GM18520 (cell line): ENCODE results near the gene MEX3A.
"Not testable (repeated sequence)": the region's sequence is repeated elsewhere in the genome, so short reads cannot be mapped to it uniquely, and the experiment has no call there.

Source experiments
- ATAC-seq: cut with Tn5 transposase; IDR thresholded peaks from one replicate; pipeline ENCODE4 v1.9.1; 2021; ENCODE audit not compliant: unreplicated experiment

The MEX3A gene

DNA sequence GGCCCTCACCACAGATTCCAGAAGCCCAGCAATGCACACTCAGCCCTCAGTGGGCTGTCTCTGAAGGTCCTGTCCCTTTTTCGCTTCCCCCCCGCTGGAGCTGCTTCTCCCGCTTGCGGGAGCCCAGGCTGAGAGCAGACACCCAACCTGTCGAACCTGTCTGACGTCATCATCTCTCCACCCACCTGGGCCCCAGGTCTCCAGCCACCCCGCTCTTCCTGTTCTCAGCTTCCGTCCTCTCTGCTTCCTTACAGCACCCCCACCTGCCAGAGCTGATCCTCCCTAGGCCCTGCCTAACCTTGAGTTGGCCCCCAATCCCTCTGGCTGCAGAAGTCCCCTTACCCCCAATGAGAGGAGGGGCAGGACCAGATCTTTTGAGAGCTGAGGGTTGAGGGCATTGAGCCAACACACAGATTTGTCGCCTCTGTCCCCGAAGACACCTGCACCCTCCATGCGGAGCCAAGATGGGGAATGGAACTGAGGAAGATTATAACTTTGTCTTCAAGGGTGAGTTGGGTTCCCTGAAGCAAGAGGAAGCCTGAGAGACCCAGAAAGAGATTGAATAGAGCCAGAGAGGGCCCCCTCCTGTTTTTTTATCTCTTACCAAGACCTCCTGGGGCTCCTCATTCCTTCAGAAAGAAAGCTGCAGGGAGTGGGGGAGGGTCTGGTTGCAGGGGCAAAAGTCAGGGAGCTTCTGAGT, 21.2 kb downstream of the MEX3A start, which contains the start of gene RAB25:
TSS of gene RAB25 (plus strand) at position 224 of the 700 bp plus-strand sequence. CDS start at position 465, 241 bp downstream.
- ATAC-seq, result no peak

DNA sequence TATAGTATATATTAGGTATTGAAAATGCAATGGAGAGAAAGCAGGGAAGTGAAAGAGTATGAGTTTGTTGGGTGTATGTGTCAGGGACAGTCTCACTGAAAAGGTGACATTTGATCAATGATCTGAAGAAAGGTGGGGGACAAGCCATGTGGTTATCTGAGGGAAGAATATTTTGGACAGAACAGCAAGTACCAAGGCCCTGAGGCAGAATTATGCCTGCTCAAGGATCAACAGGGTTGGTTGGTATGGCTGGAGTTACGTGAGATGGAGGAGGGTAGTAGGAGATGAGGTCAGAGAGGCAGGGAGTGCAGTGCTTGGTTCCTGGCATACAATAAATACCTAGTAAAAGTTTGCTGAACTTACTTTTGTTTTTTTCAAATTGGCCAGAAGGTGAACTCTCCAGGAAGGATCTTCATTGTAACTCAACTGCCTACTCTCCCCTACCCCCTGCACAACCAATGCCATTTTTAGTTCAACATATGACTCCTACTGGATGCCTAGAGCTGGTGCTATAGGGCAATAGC, 25.9 kb downstream of the MEX3A start:
- no peak for ATAC-seq

DNA sequence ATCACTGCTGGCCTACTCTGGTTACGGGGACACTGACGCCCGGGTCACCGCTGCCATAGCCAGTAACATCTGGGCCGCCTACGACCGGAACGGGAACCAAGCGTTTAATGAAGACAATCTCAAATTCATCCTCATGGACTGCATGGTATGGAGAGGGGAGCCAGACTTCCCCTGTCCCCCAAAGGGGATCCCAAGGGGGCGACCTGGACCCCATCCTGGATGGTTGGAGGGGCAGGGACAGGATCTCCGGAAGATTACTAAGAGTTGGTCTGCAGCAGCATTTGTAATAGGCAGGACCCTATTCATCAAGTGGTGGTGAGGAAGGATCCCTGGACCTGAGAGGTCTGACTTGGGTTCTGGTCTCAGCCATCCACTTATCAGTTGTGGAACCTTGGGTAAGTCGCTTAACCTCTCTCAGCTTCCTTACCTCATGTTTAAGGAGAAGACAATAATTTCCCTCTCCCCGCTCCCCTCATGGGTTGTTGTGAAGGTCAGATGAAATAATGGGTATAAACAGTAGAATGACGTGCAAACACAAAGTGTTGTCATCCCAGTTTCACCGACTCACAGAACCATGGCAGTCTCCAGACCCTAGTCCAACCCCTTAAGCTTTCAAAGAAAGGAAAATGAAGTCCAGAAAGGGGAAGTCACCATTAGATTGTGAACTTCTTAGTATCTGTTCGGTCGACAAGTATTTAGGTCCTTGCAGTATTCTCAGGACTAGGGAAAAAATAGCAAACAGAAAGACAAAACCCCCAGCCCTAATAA, 26.8 kb downstream of the MEX3A start:
- ATAC-seq, result no peak

DNA sequence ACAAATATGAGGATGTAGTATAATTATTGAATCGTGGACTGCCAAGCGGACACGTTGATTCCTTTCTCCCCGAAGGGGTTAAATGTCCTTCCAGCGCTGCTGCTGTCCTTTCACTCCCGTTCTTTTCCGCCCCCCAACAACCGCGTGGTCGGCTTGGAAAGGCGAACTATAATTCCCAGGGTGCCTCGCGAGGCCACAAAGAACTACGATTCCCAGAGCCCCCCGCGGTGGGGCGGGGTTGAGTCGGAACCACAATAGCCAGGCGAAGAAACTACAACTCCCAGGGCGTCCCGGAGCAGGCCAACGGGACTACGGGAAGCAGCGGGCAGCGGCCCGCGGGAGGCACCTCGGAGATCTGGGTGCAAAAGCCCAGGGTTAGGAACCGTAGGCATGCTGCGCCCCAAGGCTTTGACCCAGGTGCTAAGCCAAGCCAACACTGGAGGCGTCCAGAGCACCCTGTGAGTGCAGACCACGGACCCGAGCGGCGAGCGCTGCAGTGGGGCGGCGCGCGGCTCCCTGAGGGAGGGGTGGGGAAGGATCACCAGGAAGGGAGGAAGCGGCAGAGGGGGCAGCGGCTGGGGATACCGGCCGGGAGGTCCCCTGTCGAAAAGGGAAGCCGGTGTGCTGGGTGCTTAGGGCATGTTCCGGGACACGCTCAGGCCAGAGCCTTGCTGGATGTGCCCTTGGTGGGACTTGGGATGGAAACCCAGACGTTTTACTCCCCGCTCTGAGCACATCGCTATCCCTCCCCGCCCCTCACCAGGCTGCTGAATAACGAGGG, 27.6 kb downstream of the MEX3A start, which contains the start of gene LAMTOR2:
TSS of gene LAMTOR2 (plus strand) at position 283 of the 781 bp plus-strand sequence. CDS start at position 391, 108 bp downstream.
- peak; percentile 59 for ATAC-seq

DNA sequence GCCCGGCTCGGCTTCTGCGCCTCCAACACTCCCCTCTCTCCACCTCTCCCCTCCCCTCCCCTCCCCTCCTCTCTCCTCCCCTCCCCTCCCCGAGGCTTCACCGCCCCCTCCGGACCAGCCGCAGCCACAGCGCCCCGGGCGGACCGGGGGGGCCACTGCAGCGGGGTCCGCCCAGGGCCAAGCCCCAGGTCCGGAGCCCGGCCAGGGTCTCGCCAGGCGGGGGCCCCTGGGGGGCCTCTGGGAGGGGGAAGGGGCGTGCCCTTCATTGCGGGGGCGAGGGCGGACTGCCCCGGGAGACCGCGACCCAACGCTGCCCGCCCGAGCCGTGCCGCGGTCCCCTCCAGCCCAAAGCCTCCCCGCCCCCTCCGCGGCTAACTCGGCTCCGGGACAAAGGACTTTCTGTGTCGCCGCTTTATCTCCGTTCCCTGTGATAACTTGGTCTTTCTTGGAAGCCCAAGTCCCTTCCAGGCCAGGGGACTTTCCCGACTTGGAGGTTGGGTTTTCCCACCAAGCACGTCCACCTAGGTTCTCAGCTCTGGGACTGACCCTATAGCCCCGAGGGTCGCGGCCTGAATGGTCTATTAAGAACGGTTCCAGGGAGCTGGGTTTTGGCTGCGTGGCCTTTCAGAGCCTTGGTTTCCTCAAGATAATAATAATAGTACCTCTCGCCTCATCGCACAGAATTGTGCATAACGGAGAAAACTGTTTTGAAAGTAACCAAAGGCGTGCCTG, 28.3 kb downstream of the MEX3A start, which contains the start of gene UBQLN4:
TSS of gene UBQLN4 (minus strand) at position 31 of the 732 bp plus-strand sequence. CDS start 97 bp downstream, outside the sequence.
- ATAC-seq, result peak; percentile 36

DNA sequence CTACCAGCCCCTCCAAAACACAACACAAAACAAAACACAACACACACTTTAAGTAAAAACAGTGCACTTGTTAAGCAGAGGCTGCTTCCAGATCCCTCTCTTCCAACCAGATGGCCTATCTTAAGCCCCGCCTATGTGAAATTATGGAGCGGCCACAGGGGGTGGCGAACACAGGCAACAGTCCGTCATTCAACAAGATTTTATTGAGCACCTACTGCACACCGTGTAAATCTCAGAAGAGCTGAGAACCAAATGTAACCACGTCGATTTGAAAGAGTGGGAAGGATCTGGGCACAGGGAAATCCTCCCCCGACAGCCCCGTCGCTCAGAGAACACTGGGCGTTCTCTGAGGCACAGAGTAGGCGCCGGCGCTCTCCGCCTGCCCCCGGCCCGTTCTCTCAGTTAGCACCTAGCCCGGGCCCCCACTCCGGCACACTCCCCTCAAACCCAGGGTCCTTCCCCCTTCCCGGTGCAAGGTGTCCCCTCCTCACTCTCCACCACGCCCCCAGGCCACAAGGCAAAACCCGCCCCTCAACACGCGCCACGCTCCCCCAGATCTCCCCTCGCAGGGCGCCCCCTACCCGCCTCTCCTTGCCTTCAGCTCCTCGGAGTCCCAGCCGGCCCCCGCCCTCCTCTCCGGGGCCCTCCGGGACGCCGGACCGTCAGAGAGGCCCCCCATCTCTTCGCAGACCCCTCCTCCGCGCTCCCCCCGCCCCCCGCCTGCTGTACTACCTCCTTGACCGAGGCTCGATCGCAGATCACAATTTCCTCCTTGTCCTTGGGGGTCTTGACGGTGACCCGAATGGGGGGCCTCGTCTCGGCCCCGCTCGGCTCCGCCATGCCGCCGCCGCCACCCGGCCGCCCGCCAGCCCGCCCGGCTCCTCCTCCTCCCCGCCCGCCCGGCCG, 29.1 kb downstream of the MEX3A start:
- ATAC-seq, result no peak

DNA sequence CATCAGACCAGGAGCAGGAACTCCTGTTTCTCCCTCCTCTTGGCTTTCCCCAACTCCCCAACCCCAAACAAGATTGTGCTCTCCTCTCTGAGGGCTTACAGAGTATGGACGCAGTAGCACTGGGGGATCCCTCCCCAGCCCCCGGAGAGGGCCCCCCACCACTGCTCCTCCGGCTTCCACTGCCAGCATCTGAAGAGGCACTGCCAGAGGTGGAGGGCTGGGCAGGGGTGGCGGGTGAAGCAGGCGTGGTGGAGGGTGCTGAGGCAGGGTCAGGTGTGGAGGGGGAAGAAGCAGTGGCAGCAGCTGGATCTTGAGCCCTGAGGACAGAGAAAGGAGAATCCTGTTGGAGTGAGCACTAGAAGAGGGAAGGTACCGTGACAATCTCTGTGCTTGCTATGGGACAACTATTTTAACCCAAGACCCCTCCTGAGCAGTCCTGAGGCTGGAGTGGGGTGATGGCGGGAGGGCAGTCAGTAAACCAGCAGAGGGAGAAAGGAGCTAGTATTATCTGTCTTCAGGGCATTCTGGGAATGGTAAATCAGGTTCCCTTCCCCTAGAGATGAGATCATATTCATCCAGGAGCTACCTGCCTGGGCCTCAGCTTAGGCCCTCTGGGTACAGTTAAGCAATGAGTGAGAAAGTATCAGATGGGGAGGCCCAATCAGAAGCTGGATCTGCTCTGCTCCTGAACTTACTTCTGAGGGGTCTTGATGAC, 31.1 kb downstream of the MEX3A start:
- no peak for ATAC-seq

DNA sequence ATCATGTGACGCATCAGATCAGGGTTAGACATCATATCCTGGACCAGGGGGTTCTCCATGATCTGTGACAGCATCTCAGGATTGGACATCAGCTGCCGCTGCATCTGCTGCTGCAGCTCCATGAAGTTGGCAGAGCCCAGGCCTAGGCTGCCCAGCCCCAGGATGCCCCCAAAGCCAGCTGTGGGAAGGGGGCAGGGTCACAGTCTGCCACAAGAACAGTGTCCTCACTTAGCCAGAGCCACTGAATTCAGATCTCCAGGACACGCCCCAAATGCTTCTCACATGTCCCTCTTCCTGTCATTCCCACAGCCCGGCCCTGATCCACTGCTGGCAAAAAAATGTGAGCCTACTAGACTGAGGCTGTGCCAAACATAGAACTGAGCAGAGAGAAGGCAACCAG, 31.9 kb downstream of the MEX3A start:
- ATAC-seq, result no peak

DNA sequence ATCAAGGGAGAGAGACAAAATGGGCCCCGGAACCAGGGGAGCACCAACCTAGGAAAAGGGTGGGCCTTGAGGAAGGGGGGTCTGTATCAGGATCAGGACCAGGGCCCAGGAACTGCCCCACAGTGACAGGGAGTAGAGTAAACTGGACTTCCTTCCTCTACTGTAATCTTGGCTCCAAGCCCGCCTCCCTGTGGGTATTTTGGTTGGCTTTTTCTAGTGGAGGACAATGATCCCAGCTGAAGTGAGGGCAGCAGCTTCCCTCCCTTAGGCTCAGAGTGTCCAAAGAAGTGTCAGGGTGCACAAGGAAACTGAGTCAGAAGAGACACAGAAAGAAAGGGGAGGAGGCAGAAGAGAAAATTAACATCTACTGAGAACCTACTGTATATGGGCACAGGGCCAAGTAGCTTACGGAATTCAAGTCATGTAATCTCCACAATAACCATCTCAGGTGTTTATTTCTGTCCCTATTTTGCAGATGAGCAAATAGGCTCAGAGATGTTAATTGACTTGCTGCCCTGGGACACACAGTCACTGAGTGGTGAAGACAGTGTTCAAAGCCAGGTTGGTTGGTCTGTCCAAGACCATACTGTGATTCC, 33.5 kb downstream of the MEX3A start:
- no peak for ATAC-seq

DNA sequence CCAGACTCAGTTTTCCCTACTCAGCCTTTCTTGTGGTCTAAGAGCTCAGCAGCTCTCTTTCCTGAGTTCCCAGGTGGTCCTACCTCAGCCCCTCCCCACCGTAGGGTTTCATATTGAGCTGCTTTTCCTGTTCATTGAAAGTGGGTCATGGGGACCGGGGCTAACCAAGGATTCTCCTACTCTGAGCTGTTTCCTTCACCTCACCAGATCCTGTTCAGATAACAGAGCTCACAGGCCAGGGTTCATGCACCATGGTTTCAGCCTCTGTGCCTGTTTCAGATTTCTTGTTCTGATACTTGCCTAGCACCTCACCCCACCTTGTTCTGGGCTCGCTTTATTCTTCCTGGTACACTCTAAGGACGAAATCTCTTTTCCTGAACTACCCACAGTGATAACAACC, 37.2 kb downstream of the MEX3A start:
- no peak for ATAC-seq

DNA sequence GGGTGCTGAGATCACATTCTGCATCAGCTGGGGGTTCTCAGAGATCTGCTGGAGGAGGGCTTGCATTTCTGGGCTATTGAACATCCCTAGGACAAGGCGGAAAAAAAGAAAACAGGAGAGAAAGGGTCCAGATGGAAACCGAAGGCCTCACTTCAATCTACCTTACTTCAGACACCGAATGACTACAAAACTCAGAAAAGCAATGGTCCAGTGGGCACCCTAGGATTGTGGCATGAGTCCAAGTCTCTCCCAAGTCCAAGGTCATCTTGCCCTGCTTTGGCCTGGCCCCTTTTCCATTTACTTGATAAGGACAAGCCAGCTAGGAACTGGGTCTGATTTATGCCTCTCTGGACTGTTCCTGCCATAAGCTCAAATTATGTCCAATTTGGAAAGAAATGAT, 39.4 kb downstream of the MEX3A start:
- ATAC-seq, result no peak

DNA sequence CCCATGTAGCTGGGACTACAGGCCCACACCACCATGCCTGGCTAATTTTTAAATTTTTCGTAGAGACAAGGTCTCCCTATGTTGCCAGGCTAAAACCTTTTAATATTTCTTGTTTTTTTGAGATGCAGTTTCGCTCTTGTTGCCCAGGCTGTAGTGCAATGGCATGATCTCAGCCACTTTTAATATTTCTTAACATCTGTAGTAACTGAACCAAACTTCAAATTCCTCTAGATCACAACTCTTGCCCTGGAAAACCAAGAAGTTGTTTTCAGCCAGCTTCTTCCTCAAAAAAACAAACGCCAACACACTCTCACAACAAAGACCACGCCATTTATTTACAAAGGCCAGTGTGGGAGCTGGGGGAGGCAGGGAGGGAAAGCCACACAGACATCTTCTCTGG, 47.3 kb downstream of the MEX3A start:
- not testable (repeated sequence) for ATAC-seq

DNA sequence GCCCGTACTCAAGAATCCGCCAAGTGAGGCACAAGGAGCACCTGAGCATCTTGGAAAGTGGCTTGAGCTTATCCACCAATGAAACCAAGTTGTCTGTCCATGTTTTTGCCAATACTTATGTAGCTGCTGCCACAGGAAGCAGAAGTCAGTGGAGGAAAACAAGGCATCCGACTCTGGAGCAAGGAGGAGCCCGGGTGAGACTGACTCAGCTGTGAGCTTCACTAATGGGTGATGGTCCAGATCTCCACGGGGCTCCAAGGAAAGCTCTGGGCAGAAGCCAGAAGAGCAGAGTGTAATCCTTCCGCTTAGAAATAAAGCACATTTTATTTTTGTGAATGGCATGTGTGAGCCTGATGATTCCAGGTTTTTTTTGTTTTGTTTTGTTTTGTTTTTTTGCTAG, 49.3 kb downstream of the MEX3A start:
- ATAC-seq, result no peak

DNA sequence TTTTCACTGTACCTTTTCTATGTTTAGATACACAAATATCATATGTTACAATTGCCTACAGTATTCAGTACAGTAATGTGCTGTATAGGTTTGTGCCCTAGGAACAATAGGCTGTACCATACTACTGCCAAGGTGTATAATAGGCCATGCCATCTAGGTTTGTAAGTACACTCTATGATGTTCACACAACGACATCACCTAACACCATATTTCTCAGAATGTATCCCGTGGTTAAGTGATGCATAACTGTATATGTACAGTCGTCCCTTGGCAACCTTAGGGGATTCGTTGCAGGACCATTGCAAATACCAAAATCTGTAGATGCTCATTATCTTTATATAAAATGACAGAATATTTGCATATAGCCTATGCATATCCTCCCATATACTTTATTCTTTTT, 55.7 kb downstream of the MEX3A start:
- ATAC-seq, result no peak

DNA sequence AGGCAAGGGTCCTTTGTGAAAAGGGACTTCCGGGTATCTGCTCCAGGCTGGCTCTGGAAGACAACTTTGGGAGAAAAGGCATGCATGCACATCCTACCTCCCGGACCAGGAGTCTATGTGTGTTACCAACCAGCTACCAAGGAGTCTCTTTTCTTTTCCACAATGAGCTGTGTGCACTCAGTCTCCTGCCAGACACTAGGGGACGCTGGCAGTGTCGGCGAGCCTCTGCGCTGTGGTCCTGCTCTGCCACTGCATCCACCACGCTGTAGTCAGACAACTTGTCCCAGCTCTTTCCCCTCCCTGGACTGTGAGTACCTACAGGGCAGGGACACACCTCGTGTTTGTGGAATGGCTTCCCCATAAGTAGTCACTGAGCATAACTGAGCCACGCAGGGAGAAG, 56.4 kb downstream of the MEX3A start:
- ATAC-seq, result no peak

DNA sequence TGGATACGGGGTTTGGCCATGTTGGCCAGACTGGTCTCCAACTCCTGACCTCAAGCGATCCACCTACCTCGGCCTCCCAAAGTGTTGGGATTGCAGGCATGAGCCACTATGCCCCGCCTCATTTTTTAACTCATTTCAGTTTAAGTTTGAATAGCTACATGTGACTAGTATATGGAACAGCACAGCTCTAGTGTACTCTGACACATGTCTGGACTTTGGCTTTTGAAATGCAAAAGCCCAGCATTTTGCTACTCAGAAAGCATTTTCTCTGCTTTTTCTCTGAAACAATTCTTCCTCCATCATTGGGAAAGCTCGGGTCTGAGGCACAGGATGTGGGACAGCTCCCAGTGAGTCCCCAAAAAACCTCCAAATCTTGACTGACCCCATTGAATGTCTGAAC, 57.5 kb downstream of the MEX3A start:
- no peak for ATAC-seq
